ENCODE results near the gene ETAA1. TPM values are rescaled to one million over a fixed set of nuclear protein-coding genes. Genes with fewer than 3 reads are reported as not detected.

The ETAA1 gene
- polyA plus RNA-seq, 1 donor = 8.7 TPM

DNA sequence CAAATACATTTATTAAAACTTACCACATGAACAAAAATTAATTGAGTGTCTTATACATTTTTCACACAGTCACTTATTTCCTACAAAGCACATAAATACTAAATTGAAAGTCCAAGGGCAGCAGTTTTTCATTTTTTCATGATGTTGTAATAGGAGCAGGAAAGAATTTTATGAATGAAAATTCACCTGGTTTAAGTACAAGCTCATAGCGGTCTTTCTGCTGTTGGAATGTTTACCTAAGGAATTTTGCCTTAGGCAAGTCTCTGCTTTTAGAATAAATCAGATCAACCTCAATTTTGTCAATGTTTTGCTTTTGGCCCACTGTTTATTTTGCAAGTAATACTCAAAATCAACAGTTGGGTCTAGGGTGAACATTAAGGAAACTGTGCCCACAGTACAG lies 40.0 kb downstream of the ETAA1 start:
- DNase-seq (ENCODE audit: low read depth) = no peak

DNA sequence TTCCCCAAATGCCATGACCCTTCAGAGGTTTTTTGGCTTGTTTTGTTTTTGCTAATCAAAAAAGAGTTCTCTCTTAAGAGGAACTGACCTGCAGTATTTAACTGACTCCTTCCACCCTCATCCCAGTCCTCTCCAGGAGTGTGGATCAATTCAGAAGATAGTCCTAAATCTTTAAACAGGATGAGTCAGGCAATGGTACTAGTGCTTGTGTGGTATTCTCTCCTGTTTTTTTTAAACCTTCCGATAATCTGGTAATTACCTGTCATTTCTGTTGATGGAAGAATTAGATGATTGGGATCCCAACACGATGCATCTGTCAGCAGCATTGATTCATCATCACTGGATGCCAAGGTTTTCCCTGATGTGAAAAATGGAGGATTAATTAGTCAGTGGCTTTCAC lies 41.2 kb downstream of the ETAA1 start:
- DNase-seq (ENCODE audit: low read depth) = no peak

DNA sequence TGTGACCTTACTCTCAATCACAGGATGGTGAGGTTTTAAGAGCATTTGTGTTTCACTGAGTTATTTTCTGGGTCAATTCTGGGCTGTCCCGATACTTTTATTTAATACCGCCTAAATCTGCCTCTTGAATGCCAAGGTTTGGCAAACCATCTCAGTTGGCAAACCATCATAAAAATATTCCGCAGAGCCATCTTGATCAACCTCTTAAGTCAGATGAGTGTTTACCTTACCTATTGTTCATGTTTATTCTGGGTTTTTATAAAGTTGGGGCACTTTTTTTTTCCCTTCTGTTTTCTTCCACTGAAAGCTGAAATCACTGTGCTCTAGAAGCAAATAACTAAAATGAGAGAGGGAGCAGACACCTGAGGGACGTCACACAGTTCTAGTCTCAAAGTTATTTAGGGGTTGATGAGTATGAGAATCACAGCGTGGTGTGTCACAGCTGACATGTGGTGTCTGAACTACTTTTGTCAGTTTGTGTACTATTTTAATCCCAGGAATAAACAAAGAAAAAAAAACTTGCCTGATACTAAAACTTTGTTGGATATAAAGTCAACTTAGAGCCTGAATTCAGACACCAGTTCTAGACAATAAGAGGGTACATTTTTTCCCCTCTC lies 48.6 kb downstream of the ETAA1 start:
- no peak for DNase-seq (ENCODE audit: low read depth)

DNA sequence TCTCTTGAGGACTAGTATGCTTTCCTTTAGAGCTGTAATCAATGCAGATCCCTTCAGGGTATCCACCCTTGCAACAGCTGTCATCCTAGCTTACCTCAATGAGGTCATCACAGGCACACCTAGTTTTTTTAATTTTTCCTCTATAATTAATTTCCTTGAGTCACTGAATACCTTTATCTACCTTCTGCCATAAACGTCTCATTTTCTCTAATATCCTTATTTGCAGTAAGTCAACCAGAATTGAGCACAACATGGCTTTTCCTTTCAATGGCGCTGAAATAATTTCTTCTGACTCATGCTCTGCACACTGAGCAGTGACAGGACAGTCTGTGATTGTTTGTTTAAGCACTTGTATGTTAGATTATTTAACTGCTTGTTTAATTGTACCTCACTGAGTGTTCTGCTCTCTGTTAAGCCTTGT lies 49.4 kb downstream of the ETAA1 start:
- no peak for DNase-seq (ENCODE audit: low read depth)

DNA sequence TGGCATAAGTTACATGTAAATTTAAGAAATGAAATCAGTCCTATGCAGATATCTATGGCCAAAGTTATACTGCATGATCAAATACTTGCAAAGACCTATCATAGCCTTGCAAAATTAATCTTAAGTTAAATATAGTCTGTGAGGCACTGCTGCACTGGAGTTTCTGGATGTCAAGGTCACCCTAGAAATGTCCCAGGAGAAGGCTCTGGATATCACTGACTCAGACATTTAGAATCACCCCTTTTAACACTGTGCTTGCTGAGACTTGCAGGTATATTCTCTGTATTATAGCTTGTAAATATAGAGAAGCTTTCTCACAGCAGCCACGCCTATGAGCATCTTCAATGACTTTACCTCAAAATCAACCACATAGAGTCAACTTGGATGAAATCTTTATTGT lies 51.5 kb downstream of the ETAA1 start:
- DNase-seq (ENCODE audit: low read depth) = no peak

DNA sequence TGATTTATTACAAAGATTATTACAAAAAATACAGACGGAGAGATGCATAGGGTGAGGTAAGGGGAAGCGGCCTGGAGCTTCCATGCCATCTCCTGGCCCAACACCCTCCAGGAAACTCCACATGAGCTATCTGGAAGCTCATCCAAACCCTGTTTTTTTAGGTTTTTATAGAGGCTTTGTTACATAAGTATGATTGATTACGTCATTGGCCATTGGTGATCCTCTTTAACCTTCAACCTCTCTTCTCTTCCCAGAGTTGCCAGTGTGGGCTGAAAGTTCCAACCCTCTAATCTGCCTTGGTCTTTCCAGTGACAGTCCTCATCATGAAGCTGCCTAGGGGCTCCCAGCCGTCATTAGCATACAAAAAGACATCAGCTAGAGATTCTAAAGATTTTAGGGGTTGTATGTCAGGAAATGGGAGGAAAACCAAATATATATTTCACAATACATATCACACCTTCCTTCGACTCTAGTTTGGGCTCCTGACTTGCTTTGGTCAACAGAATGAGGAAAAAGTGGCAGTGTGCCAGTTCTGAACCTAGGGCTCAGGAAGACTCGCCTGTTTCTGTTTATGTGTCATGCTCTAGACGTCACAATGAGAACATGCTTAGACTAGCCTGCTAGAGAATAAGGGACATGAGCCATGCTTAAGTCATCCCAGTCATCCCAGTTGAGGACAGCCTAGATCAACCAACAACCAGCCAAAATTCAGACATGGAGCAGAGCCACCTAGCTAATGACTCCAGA lies 54.1 kb downstream of the ETAA1 start:
- no peak for DNase-seq (ENCODE audit: low read depth)

DNA sequence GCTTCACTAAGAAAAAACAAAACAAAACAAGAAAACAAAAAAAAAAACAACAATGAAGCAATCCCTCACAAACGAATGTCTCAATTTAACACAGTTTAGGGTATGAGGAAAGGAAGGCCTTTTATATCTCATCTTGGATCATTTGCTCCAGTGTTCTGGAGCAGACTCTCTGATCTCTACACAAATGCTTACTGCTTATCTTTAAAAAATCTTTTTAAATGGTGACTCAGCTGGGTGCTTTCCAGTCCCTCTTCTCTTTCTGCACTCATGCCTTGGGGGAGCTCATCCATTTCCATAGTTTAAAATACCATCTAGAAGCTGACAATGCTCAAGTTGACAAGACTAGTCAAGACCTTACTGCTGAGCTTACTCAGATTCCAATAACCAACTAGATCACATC lies 56.2 kb downstream of the ETAA1 start:
- no peak for DNase-seq (ENCODE audit: low read depth)

DNA sequence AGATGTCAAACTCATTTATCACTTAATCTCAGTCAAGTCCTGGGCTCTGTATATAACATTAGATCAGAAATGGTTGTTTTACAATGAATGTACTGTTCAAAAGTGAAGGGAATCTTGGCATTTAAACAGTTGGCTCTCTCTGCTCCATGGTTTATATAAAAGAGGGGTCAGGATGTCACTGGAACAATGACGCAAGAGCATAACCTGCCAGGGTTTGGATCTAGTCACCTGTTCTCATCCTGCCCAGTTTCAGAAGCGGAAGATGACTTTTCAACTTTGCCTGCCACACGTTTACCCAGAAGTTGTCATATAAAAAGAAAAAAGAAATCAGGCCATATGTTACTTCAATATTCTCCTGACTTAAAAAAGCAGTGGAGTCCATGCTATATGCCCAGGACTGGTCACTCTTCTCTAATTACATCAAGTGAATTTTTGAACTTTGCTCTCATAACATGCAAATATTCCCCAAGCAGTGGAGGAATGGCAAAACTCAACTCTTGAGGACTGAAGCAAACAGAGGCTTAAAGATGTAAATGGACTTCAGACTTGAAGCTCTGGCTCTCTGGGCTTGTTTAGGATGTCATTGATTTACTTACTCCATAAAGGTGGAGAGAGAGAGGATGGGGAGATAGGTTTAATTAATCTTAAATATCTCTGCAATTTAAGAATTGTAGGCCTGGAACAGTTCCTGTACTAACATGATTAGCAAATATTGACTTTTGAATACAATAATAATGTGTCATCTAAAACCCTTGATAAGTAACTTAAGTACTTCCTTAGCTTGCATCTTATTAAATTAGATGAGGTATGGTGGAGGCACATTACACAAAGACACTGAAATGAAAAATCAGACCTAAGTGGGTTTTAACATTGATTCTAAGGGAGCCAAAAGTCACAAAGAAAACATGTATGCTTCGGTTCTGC lies 58.3 kb downstream of the ETAA1 start:
- no peak for DNase-seq (ENCODE audit: low read depth)

DNA sequence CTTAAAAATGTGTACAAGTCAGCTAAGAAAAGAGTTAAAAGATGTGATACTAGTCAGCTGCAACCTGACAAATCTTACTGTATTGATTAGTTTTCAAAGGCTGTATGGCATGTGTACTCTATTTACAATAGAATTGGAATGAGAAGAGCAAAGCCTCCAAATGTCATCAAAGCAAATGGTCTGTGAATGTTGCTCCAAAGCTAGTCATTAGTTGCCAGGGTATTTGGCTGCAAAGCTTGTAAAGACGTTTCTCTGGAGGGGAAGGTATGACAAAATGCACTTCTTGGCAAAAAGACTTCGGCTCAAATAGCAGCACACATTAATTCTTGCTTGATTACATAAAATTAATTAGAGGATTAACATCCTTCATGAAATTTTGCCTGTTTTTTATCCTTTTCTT lies 59.3 kb downstream of the ETAA1 start:
- DNase-seq (ENCODE audit: low read depth) = no peak

DNA sequence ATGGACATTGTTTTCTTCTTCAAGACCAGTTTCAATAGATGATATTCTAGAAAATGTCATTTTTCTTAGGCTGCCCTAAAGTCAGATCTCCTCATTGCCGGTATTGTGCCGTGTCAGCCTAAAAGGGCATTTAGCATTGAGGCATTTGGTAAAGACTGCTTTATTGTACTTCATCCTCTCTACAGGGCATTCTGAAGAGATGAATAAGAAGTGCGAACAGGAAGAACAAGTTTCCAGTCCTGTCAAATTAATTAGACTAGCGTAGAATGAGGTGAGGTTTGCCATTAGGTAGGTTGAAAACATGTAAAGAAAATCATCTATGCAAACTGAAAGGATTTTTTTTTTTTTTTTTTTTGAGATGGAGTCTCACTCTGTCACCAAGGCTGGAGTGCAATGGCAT lies 60.6 kb downstream of the ETAA1 start:
- no peak for DNase-seq (ENCODE audit: low read depth)

DNA sequence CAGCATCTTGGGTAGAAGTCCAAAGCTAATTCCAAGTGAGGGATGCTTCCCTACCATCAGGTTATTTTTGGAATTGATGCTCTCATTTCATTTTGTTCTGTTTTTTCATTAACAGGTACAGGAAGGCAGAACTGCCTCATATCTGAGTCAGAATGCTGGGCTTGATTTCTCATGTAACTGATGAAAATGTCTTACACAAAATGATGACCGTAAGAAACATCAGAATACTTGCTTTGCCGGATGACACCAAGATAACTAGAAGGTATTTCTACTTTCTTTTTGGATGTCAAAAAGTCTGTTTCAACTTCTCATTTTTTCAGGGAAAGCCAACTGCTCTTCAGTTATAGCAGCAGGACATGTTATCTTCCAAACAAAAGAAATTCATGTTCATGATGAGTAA lies 62.6 kb downstream of the ETAA1 start:
- no peak for DNase-seq (ENCODE audit: low read depth)

All from forelimb muscle (tissue), 1 donor.